ENCODE data around the gene E2F2. TPM values are rescaled to one million over a fixed set of nuclear protein-coding genes. Genes with fewer than 3 reads are reported as not detected.

E2F2 gene
- total and polyA plus RNA-seq, 11 donors, result 0.04 to 2.7 (median 0.15) TPM; not detected in 1

GRCh38 chr1:23565776-23566175, 34.7 kb upstream of the E2F2 start:
- intact Hi-C loops (cut with DNase I), result no loop called here
- H3K9me3 ChIP-seq, result no peaks in the 10 kb centered on the region
- H3K4me3 ChIP-seq, result no peak overlapping the region
- 91 to 96% (median 92%) methylated on average over 3 of the region's 3 CpGs for WGBS, 4 donors
- H3K4me1 ChIP-seq, result peaks cover 4 to 64% (median 40%) of the 10 kb centered on the region in 12 donors
- peaks cover 0 to 14% (median 0%) of the 10 kb centered on the region in 9 donors for H3K27me3 ChIP-seq
- TF ChIP-seq POLR2A (IDR thresholded peaks at IDR 0.05) (no peak), CTCF (IDR thresholded peaks at IDR 0.05) (no peak)
- H3K36me3 ChIP-seq, result no peaks in the 10 kb centered on the region
- H3K27ac ChIP-seq, result peak overlapping the region in 7 of 12 donors; percentile 2 to 96 (median 9)
- DNase-seq, result no peak
- ATAC-seq, result no peak

DNA sequence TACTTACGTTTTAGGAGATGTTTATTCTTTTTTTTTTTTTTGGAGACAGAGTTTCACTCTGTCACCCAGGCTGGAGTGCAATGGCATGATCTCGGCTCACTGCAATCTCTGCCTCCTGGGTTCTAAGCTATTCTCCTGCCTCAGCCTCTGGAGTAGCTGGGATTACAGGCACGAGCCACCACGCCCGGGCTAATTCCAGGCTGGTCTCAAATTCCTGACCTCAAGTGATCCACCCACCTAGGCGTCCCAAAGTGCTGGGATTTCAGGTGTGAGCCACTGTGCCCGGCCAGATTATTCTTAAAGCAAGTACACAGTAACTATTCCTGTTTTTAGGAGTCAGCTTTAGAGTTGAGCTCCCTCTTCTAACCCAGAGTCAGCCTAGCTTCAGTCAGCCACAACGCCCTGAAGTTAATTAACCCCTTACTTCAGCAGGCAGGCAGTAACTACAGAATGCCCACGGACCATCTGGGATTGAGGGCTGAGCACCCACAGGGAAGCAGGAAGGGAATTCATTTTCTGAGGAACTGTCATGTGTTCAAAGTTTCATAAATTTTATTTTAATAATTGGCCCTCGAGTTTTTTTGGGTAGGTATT, 33.6 kb upstream of the E2F2 start:
- Histone ChIP-seq H3K27me3 (peaks cover 0 to 14% (median 0%) of the 10 kb centered on the region in 9 donors), H3K4me3 (no peak overlapping the region), H3K9me3 (no peaks in the 10 kb centered on the region), H3K27ac (peak overlapping the region in 10 of 12 donors; percentile 25 to 97 (median 93)), H3K36me3 (no peaks in the 10 kb centered on the region), H3K4me1 (peaks cover 4 to 72% (median 47%) of the 10 kb centered on the region in 12 donors)
- intact Hi-C loops (cut with DNase I), result no loop called here
- TF ChIP-seq POLR2A (IDR thresholded peaks at IDR 0.05) (no peak), CTCF (IDR thresholded peaks at IDR 0.05) (no peak)
- ATAC-seq, result no peak
- 62 to 70% (median 66%) methylated on average over 10 of the region's 10 CpGs for WGBS, 4 donors
- DNase-seq, result no peak

DNA sequence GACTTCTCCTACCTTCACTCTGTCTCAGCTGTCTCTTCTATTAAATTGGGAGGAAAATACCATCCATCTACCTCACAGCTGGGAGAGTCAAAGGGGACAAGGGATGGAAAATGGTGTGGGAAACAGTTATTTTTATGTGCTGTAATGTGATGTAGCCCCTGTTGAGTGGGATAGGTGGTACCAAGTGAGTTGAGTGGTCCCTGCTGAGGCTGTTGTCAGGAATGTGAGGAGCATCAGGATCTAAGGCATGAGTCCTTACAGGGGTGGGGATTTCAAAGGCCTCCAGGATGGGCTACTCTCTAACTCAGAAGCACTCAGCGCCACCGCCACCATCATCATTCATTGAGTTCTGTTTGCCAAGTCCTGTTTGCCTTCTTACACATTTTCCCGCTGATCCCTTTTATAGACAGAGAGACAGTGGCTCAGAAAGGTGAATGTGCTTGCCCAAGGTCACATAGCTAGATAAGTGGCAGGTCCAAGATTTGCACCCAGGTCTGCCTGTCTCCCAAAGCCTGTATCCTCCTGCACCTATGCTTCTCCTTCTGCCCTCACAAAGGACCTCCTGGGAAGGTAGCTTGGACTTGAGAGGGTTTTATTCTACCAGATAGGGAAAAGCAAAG, 32.8 kb upstream of the E2F2 start:
- Histone ChIP-seq H3K4me1 (peaks cover 4 to 67% (median 43%) of the 10 kb centered on the region in 12 donors), H3K9me3 (no peaks in the 10 kb centered on the region), H3K27me3 (peaks cover 0 to 8% (median 0%) of the 10 kb centered on the region in 9 donors), H3K36me3 (no peaks in the 10 kb centered on the region), H3K27ac (peak overlapping the region; percentile 83 to 97 (median 94)), H3K4me3 (no peak overlapping the region)
- WGBS, 4 donors, result 88 to 100% (median 95%) methylated on average over 3 of the region's 3 CpGs
- no peak for ATAC-seq
- DNase-seq, result no peak
- TF ChIP-seq CTCF (IDR thresholded peaks at IDR 0.05) (no peak), POLR2A (IDR thresholded peaks at IDR 0.05) (no peak)
- intact Hi-C loops (cut with DNase I), result no loop called here

GRCh38 chr1:23563003-23563402, 32.0 kb upstream of the E2F2 start:
- TF ChIP-seq CTCF (IDR thresholded peaks at IDR 0.05) (no peak), POLR2A (IDR thresholded peaks at IDR 0.05) (no peak)
- H3K4me3 ChIP-seq, result peak overlapping the region in 6 of 12 donors; percentile 1 to 80 (median 46)
- peaks cover 4 to 67% (median 44%) of the 10 kb centered on the region in 12 donors for H3K4me1 ChIP-seq
- no peak for DNase-seq
- H3K27me3 ChIP-seq, result no peaks in the 10 kb centered on the region
- H3K36me3 ChIP-seq, result peaks cover 0 to 8% (median 1%) of the 10 kb centered on the region in 9 donors
- peak overlapping the region; percentile 83 to 97 (median 94) for H3K27ac ChIP-seq
- H3K9me3 ChIP-seq, result no peaks in the 10 kb centered on the region
- ATAC-seq, result no peak
- intact Hi-C loops (cut with DNase I), result no loop called here
- 62 to 82% (median 67%) methylated on average over 9 of the region's 9 CpGs for WGBS, 4 donors

Data from heart left ventricle (tissue), 16 donors.